Esophagus squamous epithelium (tissue), 4 donors: ENCODE results near the gene GJA8.

ENCODE experiments used
- POLR2A ChIP-seq, 4 donors: fragments of 450-650 bp; IDR thresholded peaks; one replicate each; pipeline ENCODE4 v1.6.1; 2017; ENCODE audit warnings: antibody characterized with exemption in 4 of 4, mild to moderate bottlenecking in 4 of 4, moderate library complexity in 3 of 4
- TF ChIP-seq, protein P1 (sequence below), 6 experiments: fragments of 450-650 bp in 4 of 6; fragments of 200-600 bp in 2 of 6; sonication (generic) in 2 of 6; IDR thresholded peaks; one replicate each; pipeline ENCODE4 v1.5.1; 2016 to 2019; ENCODE audit warnings: antibody characterized with exemption in 6 of 6, mild to moderate bottlenecking in 4 of 6, moderate library complexity in 4 of 6

DNA sequence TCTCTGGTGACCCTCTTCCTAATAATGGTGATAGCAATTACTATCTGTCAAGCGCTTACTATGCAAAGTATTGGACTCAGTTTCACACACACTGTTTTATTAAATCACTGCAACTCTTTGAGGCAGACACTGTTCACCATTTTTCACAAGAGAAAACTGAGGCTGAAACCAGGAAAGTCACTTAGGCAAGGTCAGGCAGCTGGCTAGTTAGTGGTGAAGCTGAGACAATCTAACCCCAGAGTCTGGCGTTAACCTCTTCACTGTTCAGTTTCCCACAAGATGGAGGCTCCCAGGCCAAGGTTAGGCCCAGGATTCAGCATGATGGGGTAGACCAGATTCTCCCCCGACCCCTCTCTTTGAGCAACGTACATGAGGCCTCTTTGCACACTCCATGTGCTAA is 4.8 kb upstream of the GJA8 start:
- no peak for TF ChIP-seq POLR2A (IDR thresholded peaks at IDR 0.05)
- TF ChIP-seq, protein P1, sequence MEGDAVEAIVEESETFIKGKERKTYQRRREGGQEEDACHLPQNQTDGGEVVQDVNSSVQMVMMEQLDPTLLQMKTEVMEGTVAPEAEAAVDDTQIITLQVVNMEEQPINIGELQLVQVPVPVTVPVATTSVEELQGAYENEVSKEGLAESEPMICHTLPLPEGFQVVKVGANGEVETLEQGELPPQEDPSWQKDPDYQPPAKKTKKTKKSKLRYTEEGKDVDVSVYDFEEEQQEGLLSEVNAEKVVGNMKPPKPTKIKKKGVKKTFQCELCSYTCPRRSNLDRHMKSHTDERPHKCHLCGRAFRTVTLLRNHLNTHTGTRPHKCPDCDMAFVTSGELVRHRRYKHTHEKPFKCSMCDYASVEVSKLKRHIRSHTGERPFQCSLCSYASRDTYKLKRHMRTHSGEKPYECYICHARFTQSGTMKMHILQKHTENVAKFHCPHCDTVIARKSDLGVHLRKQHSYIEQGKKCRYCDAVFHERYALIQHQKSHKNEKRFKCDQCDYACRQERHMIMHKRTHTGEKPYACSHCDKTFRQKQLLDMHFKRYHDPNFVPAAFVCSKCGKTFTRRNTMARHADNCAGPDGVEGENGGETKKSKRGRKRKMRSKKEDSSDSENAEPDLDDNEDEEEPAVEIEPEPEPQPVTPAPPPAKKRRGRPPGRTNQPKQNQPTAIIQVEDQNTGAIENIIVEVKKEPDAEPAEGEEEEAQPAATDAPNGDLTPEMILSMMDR (IDR thresholded peaks at IDR 0.05), result no peak
